HEK293 (cell line): Measurements from ENCODE around the gene CRYBG1.

ENCODE experiments used
- CTCF ChIA-PET: fragments of 350-600 bp; formaldehyde crosslinking; extraction: SDS; loops from one replicate; lab custom pipeline; 2021; ENCODE audit warnings: antibody characterized with exemption; lab: Yijun Ruan, JAX
- POLR2A ChIA-PET: fragments of 300-600 bp; formaldehyde crosslinking; extraction: SDS; loops from one replicate; lab custom pipeline; 2020; ENCODE audit warnings: antibody characterized with exemption, inconsistent platforms; lab: Yijun Ruan, JAX
- H3K27ac ChIP-seq: fragments of 200-500 bp; sonication (Bioruptor generic); 2 replicates; pipeline ENCODE4 v1.5.1; 2014; ENCODE audit warnings: low read depth, low read length, control low read depth, inconsistent platforms; ENCODE audit errors: extremely low read depth
- H3K36me3 ChIP-seq, 2 experiments: fragments of 200-500 bp in 1 of 2; sonication (Bioruptor generic) in 1 of 2; 1 replicate in 1 of 2; 2 replicates in 1 of 2; pipeline ENCODE4 v1.5.1; 2014 to 2017; ENCODE audit warnings: inconsistent platforms in 2 of 2, low read length in 2 of 2; ENCODE audit not compliant: control insufficient read depth in 2 of 2, insufficient read depth in 1 of 2
- H3K4me1 ChIP-seq: fragments of 200-500 bp; sonication (Bioruptor generic); 2 replicates; pipeline ENCODE4 v1.5.1; 2014; ENCODE audit warnings: mild to moderate bottlenecking, low read length, inconsistent platforms; ENCODE audit not compliant: control insufficient read depth, insufficient read depth
- H3K4me3 ChIP-seq: 2 replicates; pipeline ENCODE4 v1.5.1; 2011; ENCODE audit warnings: low read depth, mild to moderate bottlenecking, control low read depth, low read length, moderate library complexity
- H3K9me3 ChIP-seq: fragments of 200-500 bp; sonication (Bioruptor generic); 2 replicates; pipeline ENCODE4 v1.5.1; 2014; ENCODE audit warnings: low read depth, low read length, inconsistent platforms; ENCODE audit not compliant: control insufficient read depth, insufficient read depth
- AEBP2 ChIP-seq: fragments of 450-650 bp; formaldehyde crosslinking; IDR thresholded peaks from 2 replicates; pipeline ENCODE4 v1.5.1; 2016; ENCODE audit warnings: missing biosample characterization, missing genetic modification characterization, borderline replicate concordance
- BCL11A ChIP-seq: fragments of 450-650 bp; formaldehyde crosslinking; IDR thresholded peaks from 2 replicates; pipeline ENCODE4 v1.5.1; 2016; ENCODE audit warnings: low read depth, missing biosample characterization, missing genetic modification characterization
- BCL6B ChIP-seq: fragments of 450-650 bp; formaldehyde crosslinking; IDR thresholded peaks from 2 replicates; pipeline ENCODE4 v1.5.1; 2017; ENCODE audit warnings: missing biosample characterization, missing genetic modification characterization
- GLI2 ChIP-seq: fragments of 450-650 bp; formaldehyde crosslinking; IDR thresholded peaks from 2 replicates; pipeline ENCODE4; 2017; ENCODE audit warnings: missing biosample characterization, missing genetic modification characterization, low read depth, borderline replicate concordance
- GLI4 ChIP-seq: fragments of 450-650 bp; formaldehyde crosslinking; IDR thresholded peaks from 2 replicates; pipeline ENCODE4 v1.5.1; 2016; ENCODE audit warnings: missing biosample characterization, missing genetic modification characterization
- HOXC10 ChIP-seq: sonication (generic); formaldehyde crosslinking; IDR thresholded peaks from 2 replicates; pipeline ENCODE4 v1.8.1; 2023; ENCODE audit warnings: mild to moderate bottlenecking, missing genetic modification reagents
- KLF10 ChIP-seq: fragments of 450-650 bp; IDR thresholded peaks from 2 replicates; pipeline ENCODE4 v1.5.1; 2018; ENCODE audit warnings: missing biosample characterization, mild to moderate bottlenecking, missing genetic modification characterization
- MYNN ChIP-seq: fragments of 450-650 bp; formaldehyde crosslinking; IDR thresholded peaks from 2 replicates; pipeline ENCODE4 v1.5.1; 2016; ENCODE audit warnings: missing biosample characterization, missing genetic modification characterization, borderline replicate concordance
- PRDM6 ChIP-seq: fragments of 450-650 bp; formaldehyde crosslinking; IDR thresholded peaks from 2 replicates; pipeline ENCODE4 v1.5.1; 2017; ENCODE audit warnings: missing biosample characterization, missing genetic modification characterization
- SALL2 ChIP-seq: fragments of 450-650 bp; formaldehyde crosslinking; IDR thresholded peaks from 2 replicates; pipeline ENCODE4 v1.5.0; 2017; ENCODE audit warnings: missing biosample characterization, mild to moderate bottlenecking, missing genetic modification characterization, borderline replicate concordance
- SCRT2 ChIP-seq: fragments of 450-650 bp; formaldehyde crosslinking; IDR thresholded peaks from 2 replicates; pipeline ENCODE4 v1.5.1; 2016; ENCODE audit warnings: missing biosample characterization, missing genetic modification characterization
- SP2 ChIP-seq: fragments of 450-650 bp; formaldehyde crosslinking; IDR thresholded peaks from 2 replicates; pipeline ENCODE4 v1.5.1; 2016; ENCODE audit warnings: missing biosample characterization, missing genetic modification characterization
- ZBTB20 ChIP-seq: fragments of 450-650 bp; formaldehyde crosslinking; IDR thresholded peaks from 2 replicates; pipeline ENCODE4 v1.5.1; 2016; ENCODE audit warnings: missing biosample characterization, missing genetic modification characterization
- ZNF114 ChIP-seq: fragments of 450-650 bp; formaldehyde crosslinking; IDR thresholded peaks from 2 replicates; pipeline ENCODE4 v1.5.0; 2017; ENCODE audit warnings: missing biosample characterization, missing genetic modification characterization
- ZNF138 ChIP-seq: fragments of 450-650 bp; formaldehyde crosslinking; IDR thresholded peaks from 2 replicates; pipeline ENCODE4 v1.5.1; 2016; ENCODE audit warnings: missing biosample characterization, missing genetic modification characterization, borderline replicate concordance
- ZNF157 ChIP-seq: fragments of 450-650 bp; formaldehyde crosslinking; IDR thresholded peaks from 2 replicates; pipeline ENCODE4 v1.5.1; 2016; ENCODE audit warnings: missing biosample characterization, missing genetic modification characterization
- ZNF174 ChIP-seq: fragments of 450-650 bp; formaldehyde crosslinking; IDR thresholded peaks from 2 replicates; pipeline ENCODE4 v1.5.0; 2017; ENCODE audit warnings: missing biosample characterization, mild to moderate bottlenecking, missing genetic modification characterization
- ZNF391 ChIP-seq: fragments of 450-650 bp; formaldehyde crosslinking; IDR thresholded peaks from 2 replicates; pipeline ENCODE4 v1.5.1; 2016; ENCODE audit warnings: low read depth, missing biosample characterization, missing genetic modification characterization, borderline replicate concordance
- ZNF416 ChIP-seq: fragments of 450-650 bp; formaldehyde crosslinking; IDR thresholded peaks from 2 replicates; pipeline ENCODE4 v1.5.1; 2016; ENCODE audit warnings: missing biosample characterization, missing genetic modification characterization
- ZNF426 ChIP-seq: fragments of 450-650 bp; formaldehyde crosslinking; IDR thresholded peaks from 2 replicates; pipeline ENCODE4 v1.5.1; 2017; ENCODE audit warnings: missing biosample characterization, missing genetic modification characterization, mild to moderate bottlenecking, inconsistent platforms, moderate library complexity
- ZNF501 ChIP-seq: fragments of 450-650 bp; formaldehyde crosslinking; IDR thresholded peaks from 2 replicates; pipeline ENCODE4 v1.5.1; 2016; ENCODE audit warnings: missing biosample characterization, missing genetic modification characterization
- ZNF571 ChIP-seq: fragments of 450-650 bp; formaldehyde crosslinking; IDR thresholded peaks from 2 replicates; pipeline ENCODE4 v1.5.0; 2017; ENCODE audit warnings: missing biosample characterization, missing genetic modification characterization
- ZNF629 ChIP-seq: fragments of 450-650 bp; formaldehyde crosslinking; IDR thresholded peaks from 2 replicates; pipeline ENCODE4 v1.5.1; 2017; ENCODE audit warnings: missing biosample characterization, missing genetic modification characterization
- ZNF677 ChIP-seq: fragments of 450-650 bp; IDR thresholded peaks from 2 replicates; pipeline ENCODE4 v1.5.0; 2018; ENCODE audit warnings: missing biosample characterization, mild to moderate bottlenecking, missing genetic modification characterization, moderate library complexity
- ZNF707 ChIP-seq: fragments of 450-650 bp; formaldehyde crosslinking; IDR thresholded peaks from 2 replicates; pipeline ENCODE4 v1.5.1; 2016; ENCODE audit warnings: missing biosample characterization, missing genetic modification characterization
- ZNF76 ChIP-seq: fragments of 450-650 bp; formaldehyde crosslinking; IDR thresholded peaks from 2 replicates; pipeline ENCODE4; 2016; ENCODE audit warnings: low read depth, missing biosample characterization, missing genetic modification characterization, borderline replicate concordance
- ZNF777 ChIP-seq: fragments of 450-650 bp; formaldehyde crosslinking; IDR thresholded peaks from 2 replicates; pipeline ENCODE4 v1.5.1; 2017; ENCODE audit warnings: missing biosample characterization, missing genetic modification characterization, borderline replicate concordance
- ZSCAN16 ChIP-seq: fragments of 450-650 bp; formaldehyde crosslinking; IDR thresholded peaks from 2 replicates; pipeline ENCODE4 v1.5.1; 2016; ENCODE audit warnings: missing biosample characterization, missing genetic modification characterization

Gene CRYBG1

GRCh38 chr6:106422534-106422933 lies 62.0 kb downstream of the CRYBG1 start:
- CTCF ChIA-PET: interaction anchor here (1.0 to 1.4 kb wide), 3 partner anchors 21 to 557 kb away, joined by 3 to 5 read pairs (median 3); no protein-coding TSS in a partner anchor
- TF ChIP-seq ZNF391 (tag by site-specific recombination) (no peak), BCL6B (tag by site-specific recombination) (no peak), ZNF76 (no peak), ZNF138 (tag by site-specific recombination) (no peak), BCL11A (tag by site-specific recombination) (no peak), MYNN (tag by site-specific recombination) (no peak), ZNF677 (tag by site-specific recombination) (no peak), ZSCAN16 (tag by site-specific recombination) (no peak), KLF10 (tag by site-specific recombination) (no peak)
- no peak overlapping the region for H3K27ac ChIP-seq
- H3K4me1 ChIP-seq: no peaks in the 10 kb centered on the region
- H3K36me3 ChIP-seq: no peaks in the 10 kb centered on the region
- no peaks in the 10 kb centered on the region for H3K9me3 ChIP-seq
- POLR2A ChIA-PET: no interaction called here
- H3K4me3 ChIP-seq: no peak overlapping the region

GRCh38 chr6:106425382-106425781 lies 64.9 kb downstream of the CRYBG1 start:
- POLR2A ChIA-PET: no interaction called here
- no peaks in the 10 kb centered on the region for H3K4me1 ChIP-seq
- no peak overlapping the region for H3K27ac ChIP-seq
- no peak overlapping the region for H3K4me3 ChIP-seq
- no peak for TF ChIP-seq SALL2
- TF ChIP-seq ZNF629 (tag by site-specific recombination): no peak
- no peak for TF ChIP-seq ZBTB20 (tag by site-specific recombination)
- no peak for TF ChIP-seq KLF10 (tag by site-specific recombination)
- TF ChIP-seq SP2 (tag by site-specific recombination): no peak
- no peak for TF ChIP-seq SCRT2 (tag by site-specific recombination)
- no peak for TF ChIP-seq ZNF571 (tag by site-specific recombination)
- no peaks in the 10 kb centered on the region for H3K36me3 ChIP-seq
- CTCF ChIA-PET: interaction anchor here (0.6 to 2.1 kb wide), 3 partner anchors 16 to 572 kb away, joined by 3 to 5 read pairs (median 3); no protein-coding TSS in a partner anchor
- H3K9me3 ChIP-seq: no peaks in the 10 kb centered on the region

GRCh38 chr6:106426250-106426970 lies 65.9 kb downstream of the CRYBG1 start:
- H3K4me1 ChIP-seq: no peaks in the 10 kb centered on the region
- H3K4me3 ChIP-seq: no peak overlapping the region
- no peaks in the 10 kb centered on the region for H3K9me3 ChIP-seq
- CTCF ChIA-PET: interaction anchor here (0.7 to 1.1 kb wide), 2 partner anchors 65 to 934 kb away, joined by 3 to 4 read pairs; no protein-coding TSS in a partner anchor
- no peaks in the 10 kb centered on the region for H3K36me3 ChIP-seq
- H3K27ac ChIP-seq: no peak overlapping the region
- POLR2A ChIA-PET: no interaction called here
- no peak for TF ChIP-seq ZNF501 (tag by site-specific recombination)
- no peak for TF ChIP-seq ZNF157 (tag by site-specific recombination)
- TF ChIP-seq HOXC10 (CRISPR knock-in tag): no peak
- no peak for TF ChIP-seq ZNF777
- TF ChIP-seq AEBP2 (tag by site-specific recombination): no peak
- no peak for TF ChIP-seq ZNF426 (tag by site-specific recombination)
- no peak for TF ChIP-seq PRDM6 (tag by site-specific recombination)
- TF ChIP-seq ZNF114 (tag by site-specific recombination): no peak
- TF ChIP-seq ZNF174: no peak
- no peak for TF ChIP-seq GLI4
- TF ChIP-seq ZBTB20 (tag by site-specific recombination): no peak
- no peak for TF ChIP-seq GLI2 (tag by site-specific recombination)
- TF ChIP-seq ZNF416 (tag by site-specific recombination): no peak
- no peak for TF ChIP-seq ZNF707 (tag by site-specific recombination)
